K562 (cell line): ENCODE results near the gene RAE1. TPM values are rescaled to one million over a fixed set of nuclear protein-coding genes. Genes with fewer than 3 reads are reported as not detected.

Experiments used
- ATAC-seq: fragments of 200-7000 bp; cut with Tn5 transposase; 3 replicates; pipeline ENCODE4 v1.9.1; 2020; ENCODE audit warnings: moderate library complexity
- BruUV-seq: library from RNA; stranded (reverse); fragments of 400-500 nt; replicated peaks from 2 replicates; lab custom pipeline; 2021; lab: Mats Ljungman, UMichigan
- CTCF ChIA-PET: fragments of 300-600 bp; formaldehyde crosslinking; extraction: SDS; loops from one replicate; lab custom pipeline; 2021; ENCODE audit warnings: low intra/inter-chr PET ratio; lab: Yijun Ruan, JAX
- POLR2A ChIA-PET: fragments of 300-600, 350-650 bp; sonication (Branson Sonifier 250); formaldehyde crosslinking; extraction: SDS; loops from one replicate; lab custom pipeline; 2021; ENCODE audit warnings: antibody characterized with exemption, inconsistent platforms; lab: Yijun Ruan, JAX
- DNase-seq, 4 experiments: peaks; one replicate each; pipeline versions ENCODE4 v3.0.0 to v3.0.0-alpha.2; 2011 to 2018; ENCODE audit warnings: low spot score in 3 of 4, mixed read lengths in 3 of 4; ENCODE audit errors: extremely low read depth in 1 of 4
- FAIRE-seq: peaks from 2 replicates; lab custom pipeline; 2011; peaks lifted over from hg19 to GRCh38; lab: Jason Lieb, UNC
- H2AFZ ChIP-seq: 2 replicates; pipeline ENCODE4 v1.6.0; 2011; ENCODE audit warnings: low read depth, low read length, control low read depth, inconsistent platforms
- H3K27ac ChIP-seq: fragments of 200-600 bp; 3 replicates; pipeline ENCODE4 v1.8.0; 2011; ENCODE audit warnings: low read depth, mild to moderate bottlenecking, control low read depth, inconsistent platforms, low read length, moderate library complexity, mixed read lengths; ENCODE audit errors: extremely low read depth
- H3K27me3 ChIP-seq, 2 experiments: fragments of 300-600 bp in 1 of 2; 2 replicates in 1 of 2; 3 replicates in 1 of 2; pipeline versions ENCODE4 v1.6.0 to v1.8.0; 2011; ENCODE audit warnings: inconsistent platforms in 2 of 2, low read length in 2 of 2, mild to moderate bottlenecking in 1 of 2, mixed read lengths in 1 of 2, moderate library complexity in 1 of 2; ENCODE audit not compliant: control insufficient read depth in 2 of 2, insufficient read depth in 2 of 2
- H3K36me3 ChIP-seq: fragments of 300-600 bp; 3 replicates; pipeline ENCODE4 v1.8.0; 2011; ENCODE audit warnings: mild to moderate bottlenecking, low read length, inconsistent platforms; ENCODE audit not compliant: control insufficient read depth, insufficient read depth
- H3K4me1 ChIP-seq, 2 experiments: fragments of 200-600 bp in 1 of 2; replicated peaks in 1 of 2; 2 replicates in 1 of 2; 3 replicates in 1 of 2; pipeline versions ENCODE4 v1.5.1 to v1.8.0; 2011; ENCODE audit warnings: inconsistent platforms in 2 of 2, low read length in 2 of 2, mild to moderate bottlenecking in 1 of 2, mixed read lengths in 1 of 2, moderate library complexity in 1 of 2; ENCODE audit not compliant: control insufficient read depth in 2 of 2, insufficient read depth in 2 of 2
- H3K4me2 ChIP-seq: 2 replicates; pipeline ENCODE4 v1.6.1; 2011; ENCODE audit warnings: low read length, control low read depth, inconsistent platforms, mixed read lengths; ENCODE audit not compliant: insufficient read depth
- H3K4me3 ChIP-seq: fragments of 200-600 bp; sonication (generic), shearing (Covaris generic); 2 replicates; pipeline ENCODE4 v1.5.1; 2016; ENCODE audit warnings: control low read depth, inconsistent platforms
- H3K79me2 ChIP-seq: fragments of 200-600 bp; 3 replicates; pipeline ENCODE4 v1.8.0; 2011; ENCODE audit warnings: low read length, inconsistent platforms; ENCODE audit not compliant: control insufficient read depth, insufficient read depth
- H3K9ac ChIP-seq, 2 experiments: 2 replicates each; pipeline versions ENCODE4 v1.6.0 to v1.6.1; 2011; ENCODE audit warnings: low read depth in 2 of 2, low read length in 2 of 2, control low read depth in 1 of 2, inconsistent platforms in 1 of 2, mild to moderate bottlenecking in 1 of 2, mixed read lengths in 1 of 2; ENCODE audit not compliant: insufficient read depth in 1 of 2
- H3K9me1 ChIP-seq: one replicate; pipeline ENCODE4 v1.6.0; 2011; ENCODE audit warnings: inconsistent platforms, mild to moderate bottlenecking, low read length, moderate library complexity; ENCODE audit not compliant: control insufficient read depth, insufficient read depth
- H3K9me3 ChIP-seq: replicated peaks from 2 replicates; pipeline ENCODE4 v1.5.1; 2011; ENCODE audit warnings: low read depth, low read length, inconsistent platforms; ENCODE audit not compliant: control insufficient read depth, insufficient read depth
- H4K20me1 ChIP-seq: replicated peaks from 2 replicates; pipeline ENCODE4 v1.6.1; 2011; ENCODE audit warnings: low read length, inconsistent platforms, mixed read lengths; ENCODE audit not compliant: control insufficient read depth, insufficient read depth
- DMBX1 ChIP-seq: fragments of 250-450 bp; sonication (Bioruptor Pico); IDR thresholded peaks from 2 replicates; pipeline ENCODE4 v1.8.0; 2022; ENCODE audit warnings: inconsistent platforms, mild to moderate bottlenecking, moderate library complexity, borderline replicate concordance
- MCM2 ChIP-seq: fragments of 450-650 bp; IDR thresholded peaks from 2 replicates; pipeline ENCODE4 v1.6.1; 2017; ENCODE audit warnings: low read depth, mild to moderate bottlenecking
- MED1 ChIP-seq: sonication (generic); formaldehyde crosslinking; IDR thresholded peaks from 2 replicates; pipeline ENCODE4 v1.8.1; 2023; ENCODE audit warnings: missing genetic modification reagents, borderline replicate concordance
- MXD1 ChIP-seq: fragments of 250-450 bp; sonication (Bioruptor Pico); IDR thresholded peaks from 2 replicates; pipeline ENCODE4 v1.8.0; 2021; ENCODE audit warnings: borderline replicate concordance, mild to moderate bottlenecking, moderate library complexity; ENCODE audit not compliant: poor library complexity, severe bottlenecking
- MYBL2 ChIP-seq, 2 experiments: fragments of 450-650 bp in 1 of 2; sonication (generic) in 1 of 2; formaldehyde crosslinking in 1 of 2; IDR thresholded peaks; 2 replicates each; pipeline versions ENCODE4 v1.6.1 to v1.8.1; 2017 to 2022; ENCODE audit warnings: borderline replicate concordance in 1 of 2, inconsistent platforms in 1 of 2, low read depth in 1 of 2, mild to moderate bottlenecking in 1 of 2, missing genetic modification reagents in 1 of 2, moderate library complexity in 1 of 2
- NELFE ChIP-seq: IDR thresholded peaks from 2 replicates; pipeline ENCODE4 v1.6.1; 2011; ENCODE audit warnings: mild to moderate bottlenecking; ENCODE audit not compliant: insufficient read depth, insufficient read length
- NR0B1 ChIP-seq: fragments of 450-650 bp; IDR thresholded peaks from one replicate; pipeline ENCODE4 v1.6.1; 2018; ENCODE audit warnings: mild to moderate bottlenecking, moderate library complexity; ENCODE audit not compliant: partially characterized antibody
- SMAD3 ChIP-seq: fragments of 450-650 bp; formaldehyde crosslinking; conservative IDR thresholded peaks from 2 replicates; pipeline ENCODE4 v1.4.0; 2020; ENCODE audit warnings: mild to moderate bottlenecking
- TCFL5 ChIP-seq: fragments of 250-450 bp; sonication (Bioruptor Pico); conservative IDR thresholded peaks from 2 replicates; pipeline ENCODE4 v1.6.1; 2021; ENCODE audit warnings: mild to moderate bottlenecking, moderate library complexity, matching md5 sums
- XRCC3 ChIP-seq: fragments of 450-650 bp; IDR thresholded peaks from 2 replicates; pipeline ENCODE4 v1.6.1; 2017; ENCODE audit warnings: mild to moderate bottlenecking, moderate library complexity
- ZFP30 ChIP-seq: fragments of 250-450 bp; sonication (Bioruptor Pico); IDR thresholded peaks from 2 replicates; pipeline ENCODE4 v1.8.0; 2022; ENCODE audit warnings: moderate library complexity, mild to moderate bottlenecking, inconsistent platforms, borderline replicate concordance
- ZNF146 ChIP-seq: IDR thresholded peaks from one replicate; pipeline ENCODE4 v1.6.1; 2018; ENCODE audit warnings: missing compliant biosample characterization; ENCODE audit not compliant: unreplicated experiment
- ZNF668 ChIP-seq: fragments of 250-450 bp; sonication (Bioruptor Pico); IDR thresholded peaks from 2 replicates; pipeline ENCODE4 v1.8.0; 2022; ENCODE audit warnings: mild to moderate bottlenecking, inconsistent platforms
- WGBS: fragments of 100-300 bp; shearing (Covaris generic); methylation state at CpG from one replicate; pipeline ENCODE4 v1.1.6; 2016; ENCODE audit warnings: low coverage, mixed read lengths; ENCODE audit not compliant: insufficient coverage; ENCODE audit errors: missing lambda C conversion rate; 5-methylcytosine and 5-hydroxymethylcytosine counted together
- in situ Hi-C: fragments of 300-500 bp; cut with MboI; formaldehyde crosslinking; loops from 4 replicates; pipeline ENCODE4 v1.15.0; 2018; ENCODE audit warnings: inconsistent platforms, mixed read lengths
- intact Hi-C: fragments of 100-400 bp; cut with micrococcal nuclease; formaldehyde crosslinking; loops from 2 replicates; pipeline ENCODE4 v1.14.2; 2022
- polyA plus RNA-seq, 8 experiments: library from polyadenylated mRNA; depleted of rRNA in 4 of 8; stranded (reverse) in 5 of 8; unstranded in 3 of 8; fragments of >200 nt; fragmentation: Nextera tagmentation in 2 of 8; fragmentation: Illumina TruSeq in 1 of 8; extraction: Ambion mirVana in 2 of 8; extraction: Trizol in 1 of 8; gene quantifications; 2 replicates each; pipeline versions ENCODE4 v1.2.1 to v1.2.3, GENCODE V29; 2011 to 2014; ENCODE audit warnings: inconsistent platforms in 1 of 8, missing spikeins in 1 of 8
- total RNA-seq, 7 experiments: library from RNA; depleted of rRNA in 6 of 7; stranded (reverse); fragments of >200 nt in 6 of 7; fragmentation: Illumina TruSeq in 2 of 7; extraction: Trizol in 2 of 7; gene quantifications; 2 replicates each; pipeline versions ENCODE4 v1.2.1 to v1.2.3, GENCODE V29; 2011 to 2021; ENCODE audit warnings: low replicate concordance in 1 of 7

RAE1 gene
- total and polyA plus RNA-seq, 9 of the 15 experiments (the other 6 are each of a cell fraction or from before 2014, with no cell fraction given): 33.7 to 248 (median 77.7) TPM

GRCh38 chr20:57385940-57386339, 34.9 kb downstream of the RAE1 start:
- Histone ChIP-seq H2AFZ (no peak overlapping the region), H3K36me3 (peaks cover 5% of the 10 kb centered on the region; the same call in 1 of the 3 replicates), H4K20me1 (no peaks in the 10 kb centered on the region), H3K4me2 (no peak overlapping the region), H3K79me2 (no peaks in the 10 kb centered on the region; the same call in 2 of the 3 replicates), H3K4me1 (peaks cover 21 to 38% of the 10 kb centered on the region in 2 experiments), H3K9me3 (no peaks in the 10 kb centered on the region), H3K9me1 (no peaks in the 10 kb centered on the region), H3K4me3 (no peak overlapping the region), H3K27ac (no peak overlapping the region), H3K27me3 (no peaks in the 10 kb centered on the region), H3K9ac (peak overlapping the region in 1 of 2 experiments; percentile 74; a peak in 2 of 4 replicates)
- no peak for ATAC-seq
- FAIRE-seq: no peak
- DNase-seq: no peak
- BruUV-seq: no TSS peak
- ChIA-PET POLR2A (no interaction called here), CTCF (no interaction called here)
- 62% methylated on average over 5 of the region's 6 CpGs for WGBS
- TF ChIP-seq MYBL2 (IDR thresholded peaks at IDR 0.05; ENCODE audit: low read depth): no peak
- TF ChIP-seq MYBL2 (CRISPR knock-in tag; IDR thresholded peaks at IDR 0.05; ENCODE audit: borderline replicate concordance): 0 out of 2 replicates have a peak, but pooled peaks have one; percentile 31
- TF ChIP-seq NR0B1: no peak
- in situ Hi-C loops (loop anchor here (5.0 to 25.0 kb wide), 3 partner anchors 106 to 826 kb away; no protein-coding TSS in a partner anchor), intact Hi-C loops (no loop called here)

- Histone ChIP-seq H2AFZ (no peak overlapping the region), H3K9me1 (no peaks in the 10 kb centered on the region), H3K27ac (no peak overlapping the region), H3K4me1 (peaks cover 21 to 42% of the 10 kb centered on the region in 2 experiments), H3K4me3 (no peak overlapping the region), H3K9ac (no peak overlapping the region; a peak in 2 of 4 replicates), H3K79me2 (peaks cover 4% of the 10 kb centered on the region), H3K4me2 (no peak overlapping the region), H4K20me1 (no peaks in the 10 kb centered on the region), H3K36me3 (no peaks in the 10 kb centered on the region), H3K27me3 (no peaks in the 10 kb centered on the region), H3K9me3 (no peaks in the 10 kb centered on the region)
- FAIRE-seq (no peak), ATAC-seq (no peak), DNase-seq (no peak)
- CTCF ChIA-PET: no interaction called here
- no TSS peak for BruUV-seq
- intact Hi-C loops: no loop called here
- POLR2A ChIA-PET: no interaction called here
- in situ Hi-C loops: loop anchor here (5.0 to 25.0 kb wide), 3 partner anchors 106 to 826 kb away; no protein-coding TSS in a partner anchor
- 78% methylated on average over 4 of the region's 4 CpGs for WGBS
- no peak for TF ChIP-seq ZNF146 (CRISPR knock-in tag)
- TF ChIP-seq TCFL5 (CRISPR knock-in tag): no peak
- TF ChIP-seq SMAD3: no peak
- TF ChIP-seq MCM2: no peak
- TF ChIP-seq MXD1 (CRISPR knock-in tag): no peak
- no peak for TF ChIP-seq XRCC3
- no peak for TF ChIP-seq MED1 (CRISPR knock-in tag)
- TF ChIP-seq NELFE: no peak
- TF ChIP-seq ZFP30 (CRISPR knock-in tag): no peak
- TF ChIP-seq DMBX1 (CRISPR knock-in tag): no peak
- TF ChIP-seq ZNF668 (CRISPR knock-in tag): no peak
Observed at GRCh38 chr20:57386762-57387161, 35.7 kb downstream of the RAE1 start.
